H1 (cell line): ENCODE results near the gene CRTAC1. TPM values are rescaled to one million over a fixed set of nuclear protein-coding genes. Genes with fewer than 3 reads are reported as not detected.

Experiments used
- ASH2L ChIP-seq: fragments of 200-600, 300-600 bp; sonication (generic); IDR thresholded peaks from one replicate; pipeline ENCODE4 v1.7.1; 2017; ENCODE audit warnings: low read length
- EZH2 ChIP-seq: fragments of 200-600 bp; sonication (generic); IDR thresholded peaks from 2 replicates; pipeline ENCODE4 v1.7.1; 2012; ENCODE audit warnings: low read depth, mild to moderate bottlenecking, moderate library complexity, low read length, inconsistent platforms; ENCODE audit not compliant: severe bottlenecking
- HDAC2 ChIP-seq, 2 experiments: fragments of 300-600 bp in 1 of 2; sonication (generic) in 1 of 2; IDR thresholded peaks; 2 replicates each; pipeline ENCODE4 v1.6.1; 2011 to 2012; ENCODE audit warnings: low read depth in 2 of 2, low read length in 2 of 2, mild to moderate bottlenecking in 2 of 2, moderate library complexity in 2 of 2, borderline replicate concordance in 1 of 2, inconsistent platforms in 1 of 2
- NANOG ChIP-seq: IDR thresholded peaks from 2 replicates; pipeline ENCODE4 v1.6.1; 2011; ENCODE audit warnings: low read length, low read depth, mild to moderate bottlenecking, inconsistent platforms; ENCODE audit not compliant: insufficient read depth, poor library complexity, severe bottlenecking
- POLR2AphosphoS5 ChIP-seq: IDR thresholded peaks from 2 replicates; pipeline ENCODE4 v1.6.1; 2011; ENCODE audit warnings: low read depth, low read length
- TCF12 ChIP-seq: IDR thresholded peaks from 2 replicates; pipeline ENCODE4 v1.6.1; 2011; ENCODE audit warnings: low read depth, mild to moderate bottlenecking, low read length
- polyA plus RNA-seq, 7 experiments: library from polyadenylated mRNA; depleted of rRNA in 3 of 7; stranded (reverse) in 5 of 7; unstranded in 2 of 7; fragments of >200 nt in 5 of 7; fragments of 200-250 nt in 2 of 7; gene quantifications; 1 replicate in 5 of 7; 2 replicates in 1 of 7; 4 replicates in 1 of 7; pipeline versions ENCODE4 v1.2.1 to v1.2.3, GENCODE V29; 2011 to 2013; ENCODE audit warnings: missing spikeins in 2 of 7, mixed read lengths in 2 of 7
- total RNA-seq: library from RNA; stranded (reverse); fragmentation: NEBNext Ultra II Directional; extraction: Animal tissue kit (Norgen Biotek cat#: 25700); gene quantifications from 2 replicates; pipeline ENCODE4 v1.2.1, GENCODE V29; 2021
- TF ChIP-seq, protein P1 (sequence below): IDR thresholded peaks from 2 replicates; pipeline ENCODE4 v1.6.1; 2012; ENCODE audit warnings: inconsistent platforms

Gene CRTAC1
- total and polyA plus RNA-seq, 2 of the 8 experiments (the other 6 are each of a cell fraction or from before 2014, with no cell fraction given), result 0.91 to 1.2 TPM

DNA sequence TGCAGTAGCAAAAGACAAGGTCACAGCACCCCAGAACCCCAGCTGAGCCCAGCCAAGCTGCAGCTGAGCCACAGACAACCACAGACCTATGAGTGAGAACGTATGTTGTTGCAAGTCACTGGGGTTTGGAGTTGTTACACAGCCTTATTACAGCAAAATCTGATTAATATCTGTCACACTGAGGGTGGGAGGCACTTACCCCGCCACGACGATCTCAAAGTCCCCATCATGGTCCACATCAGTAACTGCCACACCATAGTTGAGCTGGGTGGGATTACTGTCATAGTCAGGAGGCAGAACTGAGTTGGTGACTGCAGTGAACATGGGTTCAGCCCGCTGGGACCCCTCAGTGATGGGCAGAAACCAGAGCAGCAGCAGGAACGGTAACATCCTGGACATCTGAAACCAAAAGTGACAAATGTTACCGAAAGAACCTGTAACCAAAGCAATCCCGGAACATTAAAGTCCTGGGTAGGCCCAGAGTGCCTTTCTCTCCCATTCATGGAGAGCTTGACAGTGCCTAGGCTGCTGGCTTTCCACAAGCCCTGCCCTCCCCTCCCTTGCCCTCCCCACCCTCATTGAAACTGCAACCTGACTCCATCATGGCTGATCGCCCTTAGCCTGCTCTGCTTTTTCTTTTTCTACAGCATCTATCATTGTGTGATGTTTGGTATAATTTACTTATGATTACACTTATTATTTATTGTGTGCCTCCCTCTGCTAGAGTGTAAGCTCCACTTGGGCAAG, 19.3 kb downstream of the CRTAC1 start (continued):
- TF ChIP-seq, protein P1, sequence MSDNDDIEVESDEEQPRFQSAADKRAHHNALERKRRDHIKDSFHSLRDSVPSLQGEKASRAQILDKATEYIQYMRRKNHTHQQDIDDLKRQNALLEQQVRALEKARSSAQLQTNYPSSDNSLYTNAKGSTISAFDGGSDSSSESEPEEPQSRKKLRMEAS, result no peak
- no peak for TF ChIP-seq ASH2L
- TF ChIP-seq TCF12, result no peak
- TF ChIP-seq POLR2AphosphoS5, result no peak
- no peak for TF ChIP-seq HDAC2 (IDR thresholded peaks at IDR 0.05; ENCODE audit: borderline replicate concordance in 1 of 2, low read depth in 2 of 2, low read length in 2 of 2)
- TF ChIP-seq EZH2, result no peak
- TF ChIP-seq NANOG, result no peak
- TF ChIP-seq, all 59 proteins: peak for 0
